Vagina (tissue), 2 donors: ENCODE measurements around the gene CETN1. TPM values are rescaled to one million over a fixed set of nuclear protein-coding genes. Genes with fewer than 3 reads are reported as not detected.

Experiments used
- DNase-seq, 2 donors: peaks; one replicate each; pipeline ENCODE4 v3.0.0-alpha.2; 2017; ENCODE audit errors: extremely low spot score in 2 of 2
- H3K27ac ChIP-seq: fragments of 200-600 bp; sonication (generic); one replicate; pipeline ENCODE4 v1.5.1; 2019
- H3K27me3 ChIP-seq: fragments of 200-600 bp; sonication (generic); one replicate; pipeline ENCODE4 v1.5.1; 2019
- H3K36me3 ChIP-seq, 2 donors: fragments of 200-600 bp; sonication (generic); one replicate each; pipeline ENCODE4 v1.5.1; 2017 to 2019
- H3K4me1 ChIP-seq: fragments of 200-600 bp; sonication (generic); one replicate; pipeline ENCODE4 v1.5.1; 2019
- H3K4me3 ChIP-seq, 2 donors: fragments of 200-600 bp; sonication (generic); 1 replicate in 1 of 2; 2 replicates in 1 of 2; pipeline ENCODE4 v1.5.1; 2016 to 2019
- H3K9me3 ChIP-seq: fragments of 200-600 bp; sonication (generic); one replicate; pipeline ENCODE4 v1.5.1; 2019
- POLR2A ChIP-seq, 2 donors: fragments of 450-650 bp; IDR thresholded peaks; one replicate each; pipeline ENCODE4 v1.6.1; 2017; ENCODE audit warnings: antibody characterized with exemption in 2 of 2, mild to moderate bottlenecking in 2 of 2, moderate library complexity in 2 of 2
- POLR2AphosphoS5 ChIP-seq, 2 donors: sonication (generic); formaldehyde crosslinking; IDR thresholded peaks; one replicate each; pipeline ENCODE4 v1.9.0; 2017; ENCODE audit warnings: antibody characterized with exemption in 2 of 2, mild to moderate bottlenecking in 2 of 2, low read depth in 1 of 2; ENCODE audit not compliant: insufficient read depth in 1 of 2
- intact Hi-C: fragments of 100-400 bp; cut with DNase I; formaldehyde crosslinking; loops from one replicate; pipeline ENCODE4 v1.15.1; 2023
- total RNA-seq: library from RNA; depleted of rRNA; stranded (reverse); fragments of >200 nt; gene quantifications from one replicate; pipeline ENCODE4 v1.2.3, GENCODE V29; 2016
- TF ChIP-seq, protein P1 (sequence below), 3 experiments: fragments of 450-650 bp in 2 of 3; fragments of 200-600 bp in 1 of 3; sonication (generic) in 1 of 3; IDR thresholded peaks; one replicate each; pipeline ENCODE4 v1.5.1; 2017 to 2019; ENCODE audit warnings: antibody characterized with exemption in 3 of 3, mild to moderate bottlenecking in 2 of 3, moderate library complexity in 2 of 3

The CETN1 gene
- total RNA-seq, 1 donor from 2014 or later: not detected

DNA sequence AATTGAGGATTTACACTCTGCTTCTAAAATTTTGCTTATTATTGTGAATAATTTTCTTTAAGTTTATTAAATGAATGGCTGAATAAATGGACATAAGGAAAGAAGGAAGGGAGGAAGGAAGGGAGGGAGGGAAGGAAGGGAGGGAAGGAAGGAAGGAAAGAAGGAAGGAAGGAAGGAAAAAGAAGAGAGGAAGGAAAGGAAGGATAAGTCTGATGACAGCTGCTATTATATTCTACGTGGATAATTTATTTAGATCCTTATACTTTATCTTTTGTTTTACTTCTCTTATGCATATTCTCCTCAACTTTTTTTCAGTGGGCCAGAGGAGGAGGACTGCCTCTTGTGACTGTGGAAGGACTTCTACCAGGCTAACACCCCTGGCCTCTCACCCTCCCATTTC, 34.0 kb downstream of the CETN1 start:
- H3K4me1 ChIP-seq: no peaks in the 10 kb centered on the region
- H3K36me3 ChIP-seq: no peaks in the 10 kb centered on the region
- H3K9me3 ChIP-seq: no peaks in the 10 kb centered on the region
- DNase-seq: no peak
- no peak for TF ChIP-seq POLR2A (IDR thresholded peaks at IDR 0.05)
- TF ChIP-seq POLR2AphosphoS5 (IDR thresholded peaks at IDR 0.05; ENCODE audit: insufficient read depth in 1 of 2, low read depth in 1 of 2): no peak
- TF ChIP-seq, protein P1, sequence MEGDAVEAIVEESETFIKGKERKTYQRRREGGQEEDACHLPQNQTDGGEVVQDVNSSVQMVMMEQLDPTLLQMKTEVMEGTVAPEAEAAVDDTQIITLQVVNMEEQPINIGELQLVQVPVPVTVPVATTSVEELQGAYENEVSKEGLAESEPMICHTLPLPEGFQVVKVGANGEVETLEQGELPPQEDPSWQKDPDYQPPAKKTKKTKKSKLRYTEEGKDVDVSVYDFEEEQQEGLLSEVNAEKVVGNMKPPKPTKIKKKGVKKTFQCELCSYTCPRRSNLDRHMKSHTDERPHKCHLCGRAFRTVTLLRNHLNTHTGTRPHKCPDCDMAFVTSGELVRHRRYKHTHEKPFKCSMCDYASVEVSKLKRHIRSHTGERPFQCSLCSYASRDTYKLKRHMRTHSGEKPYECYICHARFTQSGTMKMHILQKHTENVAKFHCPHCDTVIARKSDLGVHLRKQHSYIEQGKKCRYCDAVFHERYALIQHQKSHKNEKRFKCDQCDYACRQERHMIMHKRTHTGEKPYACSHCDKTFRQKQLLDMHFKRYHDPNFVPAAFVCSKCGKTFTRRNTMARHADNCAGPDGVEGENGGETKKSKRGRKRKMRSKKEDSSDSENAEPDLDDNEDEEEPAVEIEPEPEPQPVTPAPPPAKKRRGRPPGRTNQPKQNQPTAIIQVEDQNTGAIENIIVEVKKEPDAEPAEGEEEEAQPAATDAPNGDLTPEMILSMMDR (IDR thresholded peaks at IDR 0.05): no peak
- no peaks in the 10 kb centered on the region for H3K27me3 ChIP-seq
- no peak overlapping the region for H3K27ac ChIP-seq
- intact Hi-C loops: loop anchor here (10.0 kb wide), 1 partner anchor 329 kb away; no protein-coding TSS in a partner anchor
- no peak overlapping the region for H3K4me3 ChIP-seq

DNA sequence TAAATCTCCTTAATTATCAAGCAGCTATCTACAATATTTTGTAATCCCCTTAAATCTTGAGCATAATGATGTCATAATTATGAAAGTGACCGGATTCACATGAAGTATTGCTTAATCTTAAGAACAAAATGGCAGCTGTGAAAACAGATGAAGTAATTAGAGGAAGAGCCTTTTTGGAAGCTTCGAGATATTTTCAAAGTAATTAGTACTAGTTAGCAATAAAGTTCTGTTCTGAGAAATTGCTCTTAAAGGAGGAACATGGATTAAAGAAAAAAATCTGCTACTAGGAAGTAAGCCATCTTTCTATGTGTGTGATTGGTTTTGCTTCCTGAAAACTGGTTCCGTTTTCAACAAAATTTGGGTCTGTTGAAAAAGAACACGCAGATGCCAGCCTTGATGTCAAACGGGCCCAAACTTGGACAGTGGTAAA, 34.9 kb downstream of the CETN1 start:
- H3K27me3 ChIP-seq: no peaks in the 10 kb centered on the region
- TF ChIP-seq POLR2A (IDR thresholded peaks at IDR 0.05) (no peak), POLR2AphosphoS5 (IDR thresholded peaks at IDR 0.05; ENCODE audit: insufficient read depth in 1 of 2, low read depth in 1 of 2) (no peak)
- TF ChIP-seq, protein P1 (IDR thresholded peaks at IDR 0.05): no peak
- H3K4me3 ChIP-seq: no peak overlapping the region
- no peaks in the 10 kb centered on the region for H3K36me3 ChIP-seq
- no peaks in the 10 kb centered on the region for H3K9me3 ChIP-seq
- no peaks in the 10 kb centered on the region for H3K4me1 ChIP-seq
- intact Hi-C loops: loop anchor here (10.0 kb wide), 1 partner anchor 330 kb away; no protein-coding TSS in a partner anchor
- H3K27ac ChIP-seq: no peak overlapping the region
- no peak for DNase-seq

DNA sequence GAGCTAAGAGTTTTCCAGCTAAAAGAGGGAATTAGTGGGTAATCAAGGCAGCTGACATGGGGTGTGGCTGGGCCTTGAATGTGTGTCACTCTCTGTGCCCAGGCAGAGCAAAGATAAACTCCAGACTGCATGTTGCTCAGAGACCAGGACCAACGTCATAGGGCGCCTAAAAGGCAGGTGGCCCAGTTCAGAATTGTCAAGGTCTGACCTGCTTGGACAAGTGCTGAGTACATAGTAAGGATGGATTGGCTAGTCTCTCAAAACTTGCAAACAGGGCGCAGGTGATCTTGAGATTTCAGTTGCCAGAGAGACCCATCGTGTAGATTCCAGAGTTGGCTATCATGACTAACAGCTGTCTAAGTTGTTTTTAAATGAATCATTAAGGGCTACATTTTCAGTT, 35.6 kb downstream of the CETN1 start:
- no peak for TF ChIP-seq POLR2A (IDR thresholded peaks at IDR 0.05)
- TF ChIP-seq, protein P1 (IDR thresholded peaks at IDR 0.05): no peak
- TF ChIP-seq POLR2AphosphoS5 (IDR thresholded peaks at IDR 0.05; ENCODE audit: insufficient read depth in 1 of 2, low read depth in 1 of 2): no peak
- no peak for DNase-seq
- H3K27ac ChIP-seq: no peak overlapping the region
- H3K4me1 ChIP-seq: no peaks in the 10 kb centered on the region
- no peak overlapping the region for H3K4me3 ChIP-seq
- H3K9me3 ChIP-seq: no peaks in the 10 kb centered on the region
- no peaks in the 10 kb centered on the region for H3K27me3 ChIP-seq
- H3K36me3 ChIP-seq: no peaks in the 10 kb centered on the region
- intact Hi-C loops: loop anchor here (10.0 kb wide), 1 partner anchor 331 kb away; no protein-coding TSS in a partner anchor

DNA sequence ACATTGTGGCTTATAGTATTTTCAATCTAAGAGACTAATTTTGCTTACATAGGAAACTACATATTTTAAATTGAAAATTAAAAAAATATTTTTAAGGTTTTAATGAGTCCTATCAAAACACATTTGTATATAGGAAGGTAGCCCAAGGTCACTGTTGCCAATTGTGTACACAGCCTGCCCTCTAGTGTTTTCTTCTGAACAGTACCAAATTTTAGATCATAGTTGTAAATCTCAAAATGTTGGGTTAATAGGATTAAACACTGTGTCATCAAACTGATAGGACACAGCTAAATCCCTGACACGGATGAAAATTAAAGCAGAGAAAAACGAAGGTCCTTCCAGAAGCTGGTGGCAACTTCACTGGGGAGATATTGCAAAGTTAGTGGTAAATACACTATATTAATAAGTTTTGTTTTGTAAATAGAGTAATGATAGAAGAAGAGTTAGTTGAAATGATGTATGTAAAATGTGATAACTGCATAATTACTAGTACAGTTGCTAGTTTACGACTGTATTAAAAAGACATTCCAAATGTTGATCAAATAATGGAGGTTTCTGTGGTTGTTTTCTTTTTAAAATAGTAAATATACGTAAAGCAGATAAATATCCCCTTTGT, 36.3 kb downstream of the CETN1 start:
- intact Hi-C loops: loop anchor here (10.0 kb wide), 1 partner anchor 332 kb away; no protein-coding TSS in a partner anchor
- H3K27me3 ChIP-seq: no peaks in the 10 kb centered on the region
- no peaks in the 10 kb centered on the region for H3K4me1 ChIP-seq
- no peak overlapping the region for H3K4me3 ChIP-seq
- TF ChIP-seq POLR2A (IDR thresholded peaks at IDR 0.05) (no peak), POLR2AphosphoS5 (IDR thresholded peaks at IDR 0.05; ENCODE audit: insufficient read depth in 1 of 2, low read depth in 1 of 2) (no peak)
- TF ChIP-seq, protein P1 (IDR thresholded peaks at IDR 0.05): peak; percentile 52 to 73 (median 59)
- no peak overlapping the region for H3K27ac ChIP-seq
- no peaks in the 10 kb centered on the region for H3K9me3 ChIP-seq
- no peaks in the 10 kb centered on the region for H3K36me3 ChIP-seq
- no peak for DNase-seq

DNA sequence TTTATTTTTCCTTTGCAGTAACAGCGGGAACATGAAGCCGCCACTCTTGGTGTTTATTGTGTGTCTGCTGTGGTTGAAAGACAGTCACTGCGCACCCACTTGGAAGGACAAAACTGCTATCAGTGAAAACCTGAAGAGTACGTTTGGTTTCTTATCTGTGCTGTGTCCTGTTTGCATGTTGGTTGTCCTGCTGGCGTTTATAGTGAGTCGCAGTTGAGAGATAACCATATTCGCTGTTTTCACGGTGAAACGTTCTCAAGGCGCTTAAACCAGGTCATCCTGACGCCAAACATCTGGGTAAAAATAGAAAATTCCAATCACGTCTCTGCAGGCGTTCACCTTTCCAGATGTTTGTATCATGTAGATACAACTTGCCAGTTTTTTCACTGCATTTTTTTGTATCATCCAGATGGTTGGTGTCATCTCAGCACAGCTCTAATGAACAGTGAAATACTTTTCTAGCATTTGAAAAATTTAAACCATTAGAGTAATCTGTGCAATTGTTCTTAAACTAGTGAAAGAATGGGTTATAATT, 37.9 kb downstream of the CETN1 start:
- no peak for TF ChIP-seq POLR2AphosphoS5 (IDR thresholded peaks at IDR 0.05; ENCODE audit: insufficient read depth in 1 of 2, low read depth in 1 of 2)
- TF ChIP-seq POLR2A (IDR thresholded peaks at IDR 0.05): no peak
- TF ChIP-seq, protein P1 (IDR thresholded peaks at IDR 0.05): no peak
- Histone ChIP-seq H3K36me3 (no peaks in the 10 kb centered on the region), H3K27ac (no peak overlapping the region), H3K27me3 (no peaks in the 10 kb centered on the region), H3K4me1 (no peaks in the 10 kb centered on the region), H3K4me3 (no peak overlapping the region), H3K9me3 (no peaks in the 10 kb centered on the region)
- DNase-seq: no peak
- intact Hi-C loops: loop anchor here (10.0 kb wide), 1 partner anchor 333 kb away; no protein-coding TSS in a partner anchor
